Smooth muscle cell (in vitro differentiated cells): Measurements from ENCODE around the gene DNAJC4. TPM values are rescaled to one million over a fixed set of nuclear protein-coding genes. Genes with fewer than 3 reads are reported as not detected.
A peak's percentile ranks its signal among the peaks of the same experiment; 100 is the strongest.

ENCODE experiments used
- DNase-seq: peaks from one replicate; lab custom pipeline; 2025; ENCODE audit not compliant: unreplicated experiment; lab: John Stamatoyannopoulos, UW
- H2AFZ ChIP-seq: fragments of 200-600 bp; sonication (generic); 2 replicates; pipeline ENCODE4 v1.6.0; 2016; ENCODE audit warnings: antibody characterized with exemption, low read depth, mild to moderate bottlenecking
- H3F3A ChIP-seq: fragments of 200-600 bp; sonication (generic); 2 replicates; pipeline ENCODE4 v1.6.0; 2017; ENCODE audit warnings: antibody characterized with exemption, low read depth
- H3K27ac ChIP-seq: fragments of 200-600 bp; sonication (generic); 2 replicates; pipeline ENCODE4 v1.5.1; 2016; ENCODE audit warnings: low read depth, mild to moderate bottlenecking
- H3K27me3 ChIP-seq: fragments of 200-600 bp; sonication (generic); 2 replicates; pipeline ENCODE4 v1.6.1; 2016; ENCODE audit warnings: low read depth, mild to moderate bottlenecking
- H3K36me3 ChIP-seq: fragments of 200-600 bp; sonication (generic); 2 replicates; pipeline ENCODE4 v1.5.1; 2016; ENCODE audit warnings: low read depth
- H3K4me1 ChIP-seq: fragments of 200-600 bp; sonication (generic); 2 replicates; pipeline ENCODE4 v1.5.1; 2016; ENCODE audit warnings: low read depth
- H3K4me2 ChIP-seq: fragments of 200-600 bp; sonication (generic); 2 replicates; pipeline ENCODE4 v1.6.0; 2016; ENCODE audit warnings: mild to moderate bottlenecking
- H3K4me3 ChIP-seq: fragments of 200-600 bp; sonication (generic); 2 replicates; pipeline ENCODE4 v1.5.1; 2016; ENCODE audit warnings: mild to moderate bottlenecking
- H3K79me2 ChIP-seq: fragments of 200-600 bp; sonication (generic); 2 replicates; pipeline ENCODE4 v1.6.0; 2016; ENCODE audit warnings: low read depth, mild to moderate bottlenecking
- H3K9ac ChIP-seq: fragments of 200-600 bp; sonication (generic); 2 replicates; pipeline ENCODE4 v1.6.0; 2016; ENCODE audit warnings: low read depth
- H3K9me3 ChIP-seq: fragments of 200-600 bp; sonication (generic); replicated peaks from 2 replicates; pipeline ENCODE4 v1.5.1; 2016; ENCODE audit warnings: low read depth
- H4K20me1 ChIP-seq: fragments of 200-600 bp; sonication (generic); 2 replicates; pipeline ENCODE4 v1.6.0; 2016; ENCODE audit warnings: low read depth
- CTCF ChIP-seq: fragments of 200-600 bp; sonication (generic); IDR thresholded peaks from 2 replicates; pipeline ENCODE4 v1.5.1; 2017; ENCODE audit warnings: borderline replicate concordance, mild to moderate bottlenecking, antibody characterized with exemption; ENCODE audit not compliant: insufficient read depth, poor library complexity, severe bottlenecking
- WGBS: methylation state at CpG from one replicate; pipeline ENCODE4 v1.1.7; 2016; ENCODE audit warnings: low lambda C conversion rate; 5-methylcytosine and 5-hydroxymethylcytosine counted together
- polyA plus RNA-seq: library from polyadenylated mRNA; unstranded; fragments of >200 nt; fragmentation: Nextera tagmentation; extraction: Ambion mirVana; gene quantifications from 2 replicates; pipeline ENCODE4 v1.2.1, GENCODE V29; 2016
- total RNA-seq: library from RNA; depleted of rRNA; stranded (reverse); fragments of >200 nt; gene quantifications from 2 replicates; pipeline ENCODE4 v1.2.3, GENCODE V29; 2014

The DNAJC4 gene
- total and polyA plus RNA-seq, 2 experiments from 2014 or later, result 14.5 to 78.5 TPM

GRCh38 chr11:64251016-64251752 is 20.8 kb downstream of the DNAJC4 start, which contains the start of gene PLCB3:
PLCB3 (plus strand) TSS chr11:64251530; CDS start chr11:64251650, 120 bp downstream.
- 1% methylated on average over 17 of the region's 75 CpGs for WGBS
- peaks cover 19% of the 10 kb centered on the region for H3K4me1 ChIP-seq
- H2AFZ ChIP-seq, result peak within 1 kb of the TSS; percentile 86
- H3K9ac ChIP-seq, result peak within 1 kb of the TSS; percentile 75
- H3K9me3 ChIP-seq, result no peaks in the 10 kb centered on the region
- no peak within 1 kb of the TSS for H3K27ac ChIP-seq
- H3K79me2 ChIP-seq, result peaks cover 10% of the 10 kb centered on the region
- peaks cover 25% of the 10 kb centered on the region for H4K20me1 ChIP-seq
- DNase-seq, result peak; percentile 37
- H3K4me2 ChIP-seq, result peak within 1 kb of the TSS; percentile 100
- TF ChIP-seq CTCF, result peak; percentile 71
- H3K4me3 ChIP-seq, result peak within 1 kb of the TSS; percentile 92
- no peaks in the 10 kb centered on the region for H3K36me3 ChIP-seq
- no peaks in the 10 kb centered on the region for H3K27me3 ChIP-seq
- H3F3A ChIP-seq, result no peaks in the 10 kb centered on the region

GRCh38 chr11:64251753-64252002 is 21.3 kb downstream of the DNAJC4 start:
- Histone ChIP-seq H3K4me1 (peaks cover 19% of the 10 kb centered on the region), H3K4me3 (peak overlapping the region; percentile 92), H4K20me1 (peaks cover 29% of the 10 kb centered on the region), H2AFZ (peak overlapping the region; percentile 66), H3K36me3 (no peaks in the 10 kb centered on the region), H3K9me3 (no peaks in the 10 kb centered on the region), H3K27me3 (no peaks in the 10 kb centered on the region), H3K9ac (peak overlapping the region; percentile 75), H3K79me2 (peaks cover 8% of the 10 kb centered on the region), H3F3A (no peaks in the 10 kb centered on the region), H3K4me2 (peak overlapping the region; percentile 100), H3K27ac (no peak overlapping the region)
- TF ChIP-seq CTCF, result no peak
- no peak for DNase-seq
- WGBS, result 3% methylated on average over 6 of the region's 18 CpGs

- TF ChIP-seq CTCF, result peak; percentile 33
- Histone ChIP-seq H3F3A (no peaks in the 10 kb centered on the region), H3K27me3 (no peaks in the 10 kb centered on the region), H3K36me3 (no peaks in the 10 kb centered on the region), H2AFZ (peak overlapping the region; percentile 66), H3K27ac (no peak overlapping the region), H3K4me3 (peak overlapping the region; percentile 92), H3K4me1 (peaks cover 19% of the 10 kb centered on the region), H3K4me2 (peak overlapping the region; percentile 100), H3K9ac (peak overlapping the region; percentile 75), H3K9me3 (no peaks in the 10 kb centered on the region), H4K20me1 (peaks cover 30% of the 10 kb centered on the region), H3K79me2 (peaks cover 8% of the 10 kb centered on the region)
- WGBS, result 3% methylated on average over 21 of the region's 23 CpGs
- DNase-seq, result no peak
Observed at GRCh38 chr11:64252003-64252872, 21.9 kb downstream of the DNAJC4 start.
